ENCODE results near the gene PKN3. TPM values are rescaled to one million over a fixed set of nuclear protein-coding genes. Genes with fewer than 3 reads are reported as not detected.

PKN3 gene
- total and polyA plus RNA-seq, 9 of the 15 experiments (the other 6 are each of a cell fraction or from before 2014, with no cell fraction given) = 0.82 to 49.2 (median 19.7) TPM

DNA sequence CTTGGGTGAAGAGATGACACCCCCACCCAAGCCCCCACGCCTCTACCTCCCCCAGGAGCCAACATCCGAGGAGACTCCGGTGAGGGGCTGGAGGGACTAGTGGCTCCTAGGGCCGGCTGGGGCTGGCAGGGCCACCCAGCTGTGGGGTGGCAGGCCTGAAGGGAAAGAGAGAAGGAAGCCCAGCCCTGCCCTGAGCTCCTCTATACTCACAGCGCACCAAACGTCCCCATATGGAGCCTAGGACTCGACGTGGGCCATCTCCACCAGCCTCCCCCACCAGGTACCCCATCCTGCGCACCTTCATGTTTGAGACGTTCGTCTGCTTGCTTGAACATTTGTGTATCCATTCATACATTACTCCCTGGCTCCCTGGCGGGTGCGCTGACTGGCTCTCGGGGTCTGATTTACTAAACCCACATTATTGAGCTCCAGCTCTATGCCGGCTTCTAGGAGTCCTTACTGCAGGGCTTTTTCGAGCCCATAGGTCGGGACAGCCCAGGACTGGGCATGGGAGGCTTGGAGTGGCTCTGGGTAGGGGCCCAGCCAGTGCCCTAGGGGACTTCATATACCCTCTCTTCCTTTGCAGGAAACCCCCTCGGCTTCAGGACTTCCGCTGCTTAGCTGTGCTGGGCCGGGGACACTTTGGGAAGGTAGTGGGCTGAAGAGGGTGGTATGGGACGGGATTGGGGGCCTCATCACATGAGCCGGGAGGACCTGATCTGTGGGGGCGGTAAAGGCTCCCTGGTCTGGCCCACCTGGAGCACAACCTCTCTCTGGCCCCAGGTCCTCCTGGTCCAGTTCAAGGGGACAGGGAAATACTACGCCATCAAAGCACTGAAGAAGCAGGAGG is 12.5 kb downstream of the PKN3 start:
- WGBS (ENCODE audit: insufficient coverage, low coverage, missing lambda C conversion rate) = 90% methylated on average over 16 of the region's 24 CpGs
- BruUV-seq (replicated peaks) = no TSS peak
- no peak for TF ChIP-seq ELF2 (CRISPR knock-in tag; IDR thresholded peaks at IDR 0.05)
- no peak for TF ChIP-seq KAT8 (IDR thresholded peaks at IDR 0.05; ENCODE audit: low read depth)
- no peak for TF ChIP-seq ZNF174 (CRISPR knock-in tag; IDR thresholded peaks at IDR 0.05)
- TF ChIP-seq ZNF764 (CRISPR knock-in tag; IDR thresholded peaks at IDR 0.05; ENCODE audit: low read depth) = no peak
- TF ChIP-seq, protein P1, sequence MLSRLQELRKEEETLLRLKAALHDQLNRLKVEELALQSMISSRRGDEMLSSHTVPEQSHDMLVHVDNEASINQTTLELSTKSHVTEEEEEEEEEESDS (CRISPR knock-in tag; IDR thresholded peaks at IDR 0.05) = no peak
- TF ChIP-seq, protein P2, sequence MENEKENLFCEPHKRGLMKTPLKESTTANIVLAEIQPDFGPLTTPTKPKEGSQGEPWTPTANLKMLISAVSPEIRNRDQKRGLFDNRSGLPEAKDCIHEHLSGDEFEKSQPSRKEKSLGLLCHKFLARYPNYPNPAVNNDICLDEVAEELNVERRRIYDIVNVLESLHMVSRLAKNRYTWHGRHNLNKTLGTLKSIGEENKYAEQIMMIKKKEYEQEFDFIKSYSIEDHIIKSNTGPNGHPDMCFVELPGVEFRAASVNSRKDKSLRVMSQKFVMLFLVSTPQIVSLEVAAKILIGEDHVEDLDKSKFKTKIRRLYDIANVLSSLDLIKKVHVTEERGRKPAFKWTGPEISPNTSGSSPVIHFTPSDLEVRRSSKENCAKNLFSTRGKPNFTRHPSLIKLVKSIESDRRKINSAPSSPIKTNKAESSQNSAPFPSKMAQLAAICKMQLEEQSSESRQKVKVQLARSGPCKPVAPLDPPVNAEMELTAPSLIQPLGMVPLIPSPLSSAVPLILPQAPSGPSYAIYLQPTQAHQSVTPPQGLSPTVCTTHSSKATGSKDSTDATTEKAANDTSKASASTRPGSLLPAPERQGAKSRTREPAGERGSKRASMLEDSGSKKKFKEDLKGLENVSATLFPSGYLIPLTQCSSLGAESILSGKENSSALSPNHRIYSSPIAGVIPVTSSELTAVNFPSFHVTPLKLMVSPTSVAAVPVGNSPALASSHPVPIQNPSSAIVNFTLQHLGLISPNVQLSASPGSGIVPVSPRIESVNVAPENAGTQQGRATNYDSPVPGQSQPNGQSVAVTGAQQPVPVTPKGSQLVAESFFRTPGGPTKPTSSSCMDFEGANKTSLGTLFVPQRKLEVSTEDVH (IDR thresholded peaks at IDR 0.05; ENCODE audit: low read depth, partially characterized antibody) = no peak
- no peak for TF ChIP-seq STAT5A (IDR thresholded peaks at IDR 0.05; ENCODE audit: borderline replicate concordance, low read length)
- TF ChIP-seq RBM17 (IDR thresholded peaks at IDR 0.05; ENCODE audit: borderline replicate concordance, low read depth, low read length) = no peak
- TF ChIP-seq, protein P3, sequence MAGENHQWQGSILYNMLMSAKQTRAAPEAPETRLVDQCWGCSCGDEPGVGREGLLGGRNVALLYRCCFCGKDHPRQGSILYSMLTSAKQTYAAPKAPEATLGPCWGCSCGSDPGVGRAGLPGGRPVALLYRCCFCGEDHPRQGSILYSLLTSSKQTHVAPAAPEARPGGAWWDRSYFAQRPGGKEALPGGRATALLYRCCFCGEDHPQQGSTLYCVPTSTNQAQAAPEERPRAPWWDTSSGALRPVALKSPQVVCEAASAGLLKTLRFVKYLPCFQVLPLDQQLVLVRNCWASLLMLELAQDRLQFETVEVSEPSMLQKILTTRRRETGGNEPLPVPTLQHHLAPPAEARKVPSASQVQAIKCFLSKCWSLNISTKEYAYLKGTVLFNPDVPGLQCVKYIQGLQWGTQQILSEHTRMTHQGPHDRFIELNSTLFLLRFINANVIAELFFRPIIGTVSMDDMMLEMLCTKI (IDR thresholded peaks at IDR 0.05; ENCODE audit: partially characterized antibody) = no peak
- TF ChIP-seq ZKSCAN1 (IDR thresholded peaks at IDR 0.05; ENCODE audit: low read depth, low read length) = no peak
- TF ChIP-seq PML (IDR thresholded peaks at IDR 0.05; ENCODE audit: low read length) = no peak
- TF ChIP-seq HDAC2 (IDR thresholded peaks at IDR 0.05) = no peak
- TF ChIP-seq PTRF (tag; IDR thresholded peaks at IDR 0.05) = no peak

More for the DNA sequence above, 12.5 kb downstream of the PKN3 start:
- DNase-seq (ENCODE audit: extremely low read depth in 1 of 4, low spot score in 3 of 4) (no peak), ATAC-seq (no peak), FAIRE-seq (no peak)
- Histone ChIP-seq H3K4me1 (replicated peaks in 1 of 2; ENCODE audit: control insufficient read depth in 2 of 2, insufficient read depth in 2 of 2, low read length in 2 of 2) (no peaks in the 10 kb centered on the region; a peak in 1 of 5 replicates), H3K79me2 (ENCODE audit: control insufficient read depth, insufficient read depth, low read length) (no peaks in the 10 kb centered on the region), H3K4me3 (no peak overlapping the region), H3K9ac (ENCODE audit: insufficient read depth in 1 of 2, low read depth in 2 of 2, low read length in 2 of 2) (peak overlapping the region in 1 of 2 experiments; percentile 1; a peak in 1 of 4 replicates), H3K27ac (ENCODE audit: extremely low read depth, low read depth, low read length) (no peak overlapping the region), H3K9me3 (replicated peaks; ENCODE audit: control insufficient read depth, insufficient read depth, low read depth, low read length) (no peaks in the 10 kb centered on the region), H4K20me1 (replicated peaks; ENCODE audit: control insufficient read depth, insufficient read depth, low read length) (no peaks in the 10 kb centered on the region), H3K36me3 (ENCODE audit: control insufficient read depth, insufficient read depth, low read length) (peaks cover 65% of the 10 kb centered on the region; the same call in 2 of the 3 replicates), H3K4me2 (ENCODE audit: insufficient read depth, low read length) (no peak overlapping the region), H3K9me1 (ENCODE audit: control insufficient read depth, insufficient read depth, low read length) (no peaks in the 10 kb centered on the region), H3K27me3 (ENCODE audit: control insufficient read depth in 2 of 2, insufficient read depth in 2 of 2, low read length in 2 of 2) (no peaks in the 10 kb centered on the region), H2AFZ (ENCODE audit: low read depth, low read length) (no peak overlapping the region)
- ChIA-PET POLR2A (interaction anchor here (0.6 to 2.2 kb wide), 3 partner anchors 8 to 59 kb away, joined by 3 to 9 read pairs (median 5); no protein-coding TSS in a partner anchor), CTCF (ENCODE audit: low intra/inter-chr PET ratio) (no interaction called here)
- in situ Hi-C loops (cut with MboI) = loop anchor here (5.0 to 10.0 kb wide), 2 partner anchors 68 to 290 kb away; partner anchors contain the start of gene CERCAM
- intact Hi-C loops (cut with micrococcal nuclease) = no loop called here

Measured in K562 (cell line).